Ovary (tissue), 9 donors: ENCODE results near the gene ERCC5. TPM values are rescaled to one million over a fixed set of nuclear protein-coding genes. Genes with fewer than 3 reads are reported as not detected.

ENCODE experiments used
- DNase-seq, 5 donors: peaks; one replicate each; pipeline ENCODE4 v3.0.0-alpha.2; 2019 to 2020
- H3K27ac ChIP-seq, 2 donors: fragments of 200-600 bp; one replicate each; pipeline versions ENCODE4 v1.5.1 to v1.8.0; 2019 to 2022
- H3K27me3 ChIP-seq: fragments of 200-600 bp; one replicate; pipeline ENCODE4 v1.8.0; 2022
- H3K36me3 ChIP-seq: fragments of 200-600 bp; sonication (generic); one replicate; pipeline ENCODE4 v1.5.1; 2019
- H3K4me1 ChIP-seq: one replicate; pipeline ENCODE4 v1.8.1; 2013; ENCODE audit warnings: mild to moderate bottlenecking, moderate library complexity; ENCODE audit not compliant: insufficient read depth
- H3K4me3 ChIP-seq: fragments of 200-600 bp; sonication (generic); one replicate; pipeline ENCODE4 v1.5.1; 2017
- H3K9me3 ChIP-seq, 2 donors: fragments of 200-600 bp in 1 of 2; sonication (generic) in 1 of 2; one replicate each; pipeline versions ENCODE4 v1.5.1 to v1.8.1; 2013 to 2019; ENCODE audit warnings: mild to moderate bottlenecking in 1 of 2, moderate library complexity in 1 of 2
- CTCF ChIP-seq, 3 donors: fragments of 450-650 bp in 2 of 3; fragments of 200-600 bp in 1 of 3; IDR thresholded peaks; one replicate each; pipeline versions ENCODE4 v1.5.1 to v1.8.0; 2016 to 2022; ENCODE audit warnings: antibody characterized with exemption in 3 of 3, mild to moderate bottlenecking in 1 of 3
- EP300 ChIP-seq: sonication (generic); formaldehyde crosslinking; IDR thresholded peaks from one replicate; pipeline ENCODE4 v1.6.1; 2017; ENCODE audit warnings: antibody characterized with exemption
- POLR2A ChIP-seq: fragments of 450-650 bp; IDR thresholded peaks from one replicate; pipeline ENCODE4 v1.6.1; 2017; ENCODE audit warnings: antibody characterized with exemption, mild to moderate bottlenecking, moderate library complexity
- WGBS, 3 donors: extraction: QIAGEN DNeasy Blood & Tissue Kit in 1 of 3; methylation state at CpG; one replicate each; pipeline versions ENCODE4 v1.1.5 to v1.1.7; 2013 to 2017; 5-methylcytosine and 5-hydroxymethylcytosine counted together
- intact Hi-C, 4 donors: fragments of 100-400 bp; cut with DNase I; formaldehyde crosslinking; loops; one replicate each; pipeline versions ENCODE4 v1.11.0 to v1.15.1; 2022 to 2023
- polyA plus RNA-seq, 2 donors: library from polyadenylated mRNA; stranded (reverse); fragments of 200-250 nt in 1 of 2; fragments of 350-450 nt in 1 of 2; fragmentation: Illumina TruSeq in 1 of 2; extraction: RNeasy Lipid Tissue Mini Kit (QIAGEN cat#74804) in 1 of 2; gene quantifications; one replicate each; pipeline ENCODE4 v1.2.3, GENCODE V29; 2013 to 2014
- total RNA-seq, 7 donors: library from RNA; depleted of rRNA in 2 of 7; stranded (reverse); fragments of >200 nt in 2 of 7; fragmentation: NEBNext Ultra II Directional in 3 of 7; extraction: Animal tissue kit (Norgen Biotek cat#: 25700) in 3 of 7; gene quantifications; one replicate each; pipeline versions ENCODE4 v1.1.0 to v1.2.4, GENCODE V29; 2016 to 2023
- donor health status: DM: no; HTN: no; CAD: no; lungs with moderate emphysema.
- donor health status: DM: no; HTN: no; CAD: no.
- donor health status: Bipolar disorder and iron deficiency.
- donor health status: DM: yes; HTN: yes; CAD: no.
- donor health status: DM: no; HTN: no; CAD: no.
- donor health status: DM: yes; HTN: yes; CAD: no.

ERCC5 gene
- total and polyA plus RNA-seq, 9 donors, result 38.4 to 65.2 (median 46.1) TPM

DNA sequence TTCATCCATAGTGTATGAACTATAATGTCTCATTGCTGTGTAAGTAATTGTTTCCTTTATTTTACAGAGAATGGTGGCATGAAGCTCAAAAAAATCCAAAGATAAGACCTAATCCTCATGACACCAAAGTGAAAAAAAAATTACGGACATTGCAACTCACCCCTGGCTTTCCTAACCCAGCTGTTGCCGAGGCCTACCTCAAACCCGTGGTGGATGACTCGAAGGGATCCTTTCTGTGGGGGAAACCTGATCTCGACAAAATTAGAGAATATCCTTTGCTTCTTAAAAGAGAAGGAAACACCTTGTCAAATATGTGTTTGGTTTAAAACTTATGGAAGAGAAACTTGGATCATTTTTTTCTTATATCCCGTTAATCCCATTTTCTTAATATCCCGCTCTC lies 26.3 kb downstream of the ERCC5 start:
- Histone ChIP-seq H3K9me3 (no peaks in the 10 kb centered on the region), H3K4me1 (peaks cover 2% of the 10 kb centered on the region), H3K27me3 (no peaks in the 10 kb centered on the region), H3K36me3 (no peaks in the 10 kb centered on the region), H3K4me3 (no peak overlapping the region), H3K27ac (no peak overlapping the region)
- WGBS, 3 donors, result 91 to 94% (median 93%) methylated on average over 7 of the region's 7 CpGs
- TF ChIP-seq POLR2A (no peak), EP300 (no peak), CTCF (IDR thresholded peaks at IDR 0.05) (no peak)
- no peak for DNase-seq
- intact Hi-C loops, result no loop called here

DNA sequence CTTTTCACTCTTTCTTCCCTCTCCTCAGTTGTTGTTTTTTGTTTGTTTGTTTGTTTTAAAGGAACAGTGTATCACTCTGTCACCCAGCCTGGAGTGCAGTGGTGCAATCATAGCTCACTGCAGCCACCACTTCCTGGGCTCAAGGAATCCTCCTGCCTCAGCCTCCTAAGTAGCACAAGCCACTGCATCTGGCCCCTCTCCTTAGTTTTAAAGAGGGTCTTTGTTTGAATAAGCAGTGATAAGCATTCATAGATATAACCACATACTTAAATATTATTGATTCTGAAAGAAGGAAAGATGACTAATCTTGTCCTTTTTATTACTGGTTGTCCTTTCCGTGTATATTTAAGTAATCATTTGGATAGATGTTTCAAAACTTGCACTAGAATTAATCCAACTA lies 26.7 kb downstream of the ERCC5 start:
- no peak for TF ChIP-seq CTCF (IDR thresholded peaks at IDR 0.05)
- TF ChIP-seq EP300, result no peak
- no peak for TF ChIP-seq POLR2A
- WGBS, 3 donors, result 56 to 79% (median 63%) methylated on average over 1 of the region's 1 CpG
- intact Hi-C loops, result no loop called here
- Histone ChIP-seq H3K4me3 (no peak overlapping the region), H3K4me1 (peaks cover 2% of the 10 kb centered on the region), H3K27ac (no peak overlapping the region), H3K9me3 (no peaks in the 10 kb centered on the region), H3K27me3 (no peaks in the 10 kb centered on the region), H3K36me3 (no peaks in the 10 kb centered on the region)
- DNase-seq, result no peak

- TF ChIP-seq POLR2A (no peak), CTCF (IDR thresholded peaks at IDR 0.05) (no peak), EP300 (no peak)
- Histone ChIP-seq H3K27me3 (no peaks in the 10 kb centered on the region), H3K27ac (no peak overlapping the region), H3K4me1 (peaks cover 2% of the 10 kb centered on the region), H3K9me3 (no peaks in the 10 kb centered on the region), H3K36me3 (no peaks in the 10 kb centered on the region), H3K4me3 (no peak overlapping the region)
- 47 to 56% (median 53%) methylated on average over 3 of the region's 3 CpGs for WGBS, 3 donors
- intact Hi-C loops, result no loop called here
- no peak for DNase-seq
These were observed 27.8 kb downstream of the ERCC5 start for GRCh38 chr13:102873653-102874052.

GRCh38 chr13:102875256-102875655 lies 29.4 kb downstream of the ERCC5 start:
- no peaks in the 10 kb centered on the region for H3K36me3 ChIP-seq
- no peak overlapping the region for H3K4me3 ChIP-seq
- no peaks in the 10 kb centered on the region for H3K27me3 ChIP-seq
- TF ChIP-seq POLR2A (no peak), EP300 (no peak), CTCF (IDR thresholded peaks at IDR 0.05) (no peak)
- H3K9me3 ChIP-seq, result no peaks in the 10 kb centered on the region
- peaks cover 2% of the 10 kb centered on the region for H3K4me1 ChIP-seq
- no peak for DNase-seq
- 62 to 68% (median 63%) methylated on average over 4 of the region's 4 CpGs for WGBS, 3 donors
- no peak overlapping the region for H3K27ac ChIP-seq
- intact Hi-C loops, result no loop called here

GRCh38 chr13:102877303-102877702 lies 31.5 kb downstream of the ERCC5 start:
- no peak for TF ChIP-seq CTCF (IDR thresholded peaks at IDR 0.05)
- TF ChIP-seq POLR2A, result no peak
- TF ChIP-seq EP300, result no peak
- H3K27ac ChIP-seq, result no peak overlapping the region
- no peaks in the 10 kb centered on the region for H3K36me3 ChIP-seq
- intact Hi-C loops, result no loop called here
- no peaks in the 10 kb centered on the region for H3K4me1 ChIP-seq
- no peak for DNase-seq
- H3K4me3 ChIP-seq, result no peak overlapping the region
- WGBS, 3 donors, result 95 to 100% (median 98%) methylated on average over 1 of the region's 1 CpG
- H3K9me3 ChIP-seq, result no peaks in the 10 kb centered on the region
- no peaks in the 10 kb centered on the region for H3K27me3 ChIP-seq
